Liver (tissue), 3 donors: ENCODE data around the gene TXLNA.

Experiments
- FOXA2 ChIP-seq: IDR thresholded peaks from 2 replicates; pipeline ENCODE4 v1.6.1; 2016; ENCODE audit warnings: antibody characterized with exemption
- HNF4G ChIP-seq: IDR thresholded peaks from 2 replicates; pipeline ENCODE4 v1.6.1; 2016; ENCODE audit warnings: antibody characterized with exemption
- RXRA ChIP-seq, 2 donors: IDR thresholded peaks; 2 replicates each; pipeline ENCODE4 v1.6.1; 2017 to 2018; ENCODE audit warnings: antibody characterized with exemption in 2 of 2, mild to moderate bottlenecking in 1 of 2
- SP1 ChIP-seq: IDR thresholded peaks from 2 replicates; pipeline ENCODE4 v1.6.1; 2018; ENCODE audit warnings: antibody characterized with exemption, mild to moderate bottlenecking
- ZBTB33 ChIP-seq: IDR thresholded peaks from 2 replicates; pipeline ENCODE4 v1.6.1; 2016; ENCODE audit warnings: antibody characterized with exemption
- TF ChIP-seq, protein P1 (sequence below): fragments of 150-350 bp; IDR thresholded peaks from 2 replicates; pipeline ENCODE4 v1.5.1; 2017; ENCODE audit warnings: improper control_type of control experiment, low read depth, low read length; ENCODE audit not compliant: missing input control
- donor health status: healthy.
- donor health status: healthy.

DNA sequence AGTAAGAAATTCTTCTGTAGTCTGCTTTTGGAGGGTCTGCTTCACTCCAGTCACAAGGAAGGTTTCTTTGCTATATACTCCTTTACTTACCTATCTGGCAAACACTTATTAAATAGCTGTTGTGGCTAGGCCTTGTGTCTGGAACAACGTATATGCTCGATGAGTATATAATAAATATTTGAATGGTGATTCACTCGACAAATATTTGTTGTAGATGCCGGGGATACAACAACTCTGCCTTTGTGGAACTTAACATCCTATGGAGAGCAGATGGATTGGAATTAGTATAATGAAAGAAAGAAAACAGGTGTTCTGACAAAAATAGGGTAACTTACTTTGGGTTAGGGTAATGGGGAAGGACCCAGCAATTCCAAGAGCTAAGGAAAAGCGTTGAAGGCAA, 40.5 kb upstream of the TXLNA start:
- no peak for TF ChIP-seq FOXA2
- no peak for TF ChIP-seq ZBTB33
- no peak for TF ChIP-seq RXRA (IDR thresholded peaks at IDR 0.05)
- no peak for TF ChIP-seq SP1
- TF ChIP-seq, protein P1, sequence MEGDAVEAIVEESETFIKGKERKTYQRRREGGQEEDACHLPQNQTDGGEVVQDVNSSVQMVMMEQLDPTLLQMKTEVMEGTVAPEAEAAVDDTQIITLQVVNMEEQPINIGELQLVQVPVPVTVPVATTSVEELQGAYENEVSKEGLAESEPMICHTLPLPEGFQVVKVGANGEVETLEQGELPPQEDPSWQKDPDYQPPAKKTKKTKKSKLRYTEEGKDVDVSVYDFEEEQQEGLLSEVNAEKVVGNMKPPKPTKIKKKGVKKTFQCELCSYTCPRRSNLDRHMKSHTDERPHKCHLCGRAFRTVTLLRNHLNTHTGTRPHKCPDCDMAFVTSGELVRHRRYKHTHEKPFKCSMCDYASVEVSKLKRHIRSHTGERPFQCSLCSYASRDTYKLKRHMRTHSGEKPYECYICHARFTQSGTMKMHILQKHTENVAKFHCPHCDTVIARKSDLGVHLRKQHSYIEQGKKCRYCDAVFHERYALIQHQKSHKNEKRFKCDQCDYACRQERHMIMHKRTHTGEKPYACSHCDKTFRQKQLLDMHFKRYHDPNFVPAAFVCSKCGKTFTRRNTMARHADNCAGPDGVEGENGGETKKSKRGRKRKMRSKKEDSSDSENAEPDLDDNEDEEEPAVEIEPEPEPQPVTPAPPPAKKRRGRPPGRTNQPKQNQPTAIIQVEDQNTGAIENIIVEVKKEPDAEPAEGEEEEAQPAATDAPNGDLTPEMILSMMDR, result no peak
- TF ChIP-seq HNF4G, result no peak
